Astrocyte (in vitro differentiated cells and primary cell): Measurements from ENCODE around the gene EML6. TPM values are rescaled to one million over a fixed set of nuclear protein-coding genes. Genes with fewer than 3 reads are reported as not detected.

Experiments
- DNase-seq: peaks from one replicate; pipeline ENCODE4 v3.0.0-alpha.2; 2010; ENCODE audit warnings: low read depth
- FAIRE-seq: peaks from 2 replicates; lab custom pipeline; 2011; peaks lifted over from hg19 to GRCh38; lab: Jason Lieb, UNC
- H2AFZ ChIP-seq: 2 replicates; pipeline ENCODE4 v1.6.0; 2012; ENCODE audit warnings: low read depth, low read length, inconsistent platforms
- H3K27ac ChIP-seq: 2 replicates; pipeline ENCODE4 v1.5.1; 2011; ENCODE audit warnings: low read depth, low read length, inconsistent platforms
- H3K27me3 ChIP-seq: 2 replicates; pipeline ENCODE4 v1.6.0; 2011; ENCODE audit warnings: low read length, inconsistent platforms; ENCODE audit not compliant: insufficient read depth
- H3K36me3 ChIP-seq: 2 replicates; pipeline ENCODE4 v1.5.1; 2011; ENCODE audit warnings: low read length, inconsistent platforms; ENCODE audit not compliant: insufficient read depth
- H3K4me1 ChIP-seq: 2 replicates; pipeline ENCODE4 v1.5.1; 2011; ENCODE audit warnings: low read length, inconsistent platforms; ENCODE audit not compliant: insufficient read depth
- H3K4me2 ChIP-seq: 2 replicates; pipeline ENCODE4 v1.6.0; 2012; ENCODE audit warnings: low read length, inconsistent platforms
- H3K4me3 ChIP-seq: 2 replicates; pipeline ENCODE4 v1.5.1; 2011; ENCODE audit warnings: low read depth, mild to moderate bottlenecking, low read length, inconsistent platforms; ENCODE audit not compliant: insufficient read depth
- H3K79me2 ChIP-seq: 2 replicates; pipeline ENCODE4 v1.6.0; 2012; ENCODE audit warnings: mild to moderate bottlenecking, low read length, inconsistent platforms; ENCODE audit not compliant: insufficient read depth
- H3K9ac ChIP-seq: 2 replicates; pipeline ENCODE4 v1.6.0; 2012; ENCODE audit warnings: mild to moderate bottlenecking, low read length, inconsistent platforms
- H3K9me3 ChIP-seq: 2 replicates; pipeline ENCODE4 v1.5.1; 2012; ENCODE audit warnings: low read depth, mild to moderate bottlenecking, low read length, inconsistent platforms; ENCODE audit not compliant: insufficient read depth
- H4K20me1 ChIP-seq: 2 replicates; pipeline ENCODE4 v1.6.0; 2012; ENCODE audit warnings: low read length, inconsistent platforms; ENCODE audit not compliant: insufficient read depth
- H3K27ac Mint-ChIP-seq: one replicate; pipeline ENCODE4 v1.8.0; 2021; ENCODE audit warnings: mild to moderate bottlenecking, mixed read lengths; ENCODE audit not compliant: unreplicated experiment
- H3K27me3 Mint-ChIP-seq: one replicate; pipeline ENCODE4 v1.8.0; 2021; ENCODE audit warnings: low read depth, mixed read lengths; ENCODE audit not compliant: unreplicated experiment
- H3K36me3 Mint-ChIP-seq: one replicate; pipeline ENCODE4 v1.8.0; 2021; ENCODE audit warnings: low read depth, mixed read lengths; ENCODE audit not compliant: unreplicated experiment
- H3K4me1 Mint-ChIP-seq: one replicate; pipeline ENCODE4 v1.8.0; 2021; ENCODE audit warnings: low read depth, mixed read lengths; ENCODE audit not compliant: unreplicated experiment
- H3K4me3 Mint-ChIP-seq: one replicate; pipeline ENCODE4 v1.8.0; 2021; ENCODE audit warnings: mild to moderate bottlenecking, moderate library complexity, mixed read lengths; ENCODE audit not compliant: unreplicated experiment
- H3K9me3 Mint-ChIP-seq: one replicate; pipeline ENCODE4 v1.8.0; 2021; ENCODE audit warnings: mild to moderate bottlenecking, mixed read lengths; ENCODE audit not compliant: unreplicated experiment
- EZH2 ChIP-seq: IDR thresholded peaks from 2 replicates; pipeline ENCODE4 v1.6.1; 2012; ENCODE audit warnings: mild to moderate bottlenecking, low read length, inconsistent platforms; ENCODE audit not compliant: insufficient read depth
- total RNA-seq: library from RNA; stranded (reverse); gene quantifications from 2 replicates; pipeline ENCODE4 v1.2.1, GENCODE V29; 2021
- TF ChIP-seq, protein P1 (sequence below): IDR thresholded peaks from 2 replicates; pipeline ENCODE4 v1.5.1; 2011; ENCODE audit warnings: low read depth, mild to moderate bottlenecking, inconsistent platforms, low read length, moderate library complexity; ENCODE audit not compliant: insufficient read depth

The EML6 gene
- total RNA-seq, 1 donor from 2014 or later = 0.23 TPM

DNA sequence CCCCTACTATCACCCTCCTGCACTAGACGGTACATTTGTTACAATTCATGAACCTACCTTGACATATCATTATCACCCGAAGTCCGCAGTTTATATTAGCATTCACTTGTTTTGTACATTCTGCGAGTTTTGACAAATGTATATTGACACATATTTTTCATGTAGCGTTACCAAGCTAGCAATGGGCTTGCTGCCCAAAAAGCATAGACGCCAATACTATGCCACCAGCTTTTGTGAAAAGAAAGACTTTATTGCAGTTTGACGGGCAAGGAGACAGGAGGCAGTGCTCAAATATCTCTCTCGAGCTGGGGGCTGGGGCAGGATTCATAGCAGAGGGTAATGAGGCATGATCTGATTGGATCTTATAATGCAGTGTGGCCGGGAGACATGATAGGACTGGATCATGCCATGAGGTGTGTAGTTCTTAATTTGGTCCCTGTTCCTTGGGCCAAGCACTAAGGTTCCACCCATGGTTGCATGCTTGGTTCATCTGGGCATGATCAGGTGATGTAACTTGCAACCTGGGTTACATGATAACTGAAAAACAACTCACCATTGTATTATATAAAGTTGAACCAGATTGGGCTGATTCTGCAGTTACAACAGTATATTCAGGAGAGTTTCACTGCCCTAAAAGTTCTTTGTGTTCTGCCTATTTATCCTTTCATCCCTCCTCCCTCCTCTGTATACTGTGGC lies 164.5 kb downstream of the EML6 start:
- no peak overlapping the region for H3K27ac Mint-ChIP-seq
- FAIRE-seq (no peak), DNase-seq (no peak)
- Histone ChIP-seq H3K27me3 (no peaks in the 10 kb centered on the region), H3K4me2 (no peak overlapping the region), H3K27ac (no peak overlapping the region), H3K4me1 (no peaks in the 10 kb centered on the region), H3K79me2 (no peaks in the 10 kb centered on the region), H2AFZ (no peak overlapping the region), H3K9ac (no peak overlapping the region), H3K36me3 (no peaks in the 10 kb centered on the region), H3K4me3 (no peak overlapping the region), H3K9me3 (no peaks in the 10 kb centered on the region), H4K20me1 (no peaks in the 10 kb centered on the region)
- H3K4me3 Mint-ChIP-seq = no peak overlapping the region
- no peaks in the 10 kb centered on the region for H3K4me1 Mint-ChIP-seq
- no peaks in the 10 kb centered on the region for H3K27me3 Mint-ChIP-seq
- TF ChIP-seq, protein P1, sequence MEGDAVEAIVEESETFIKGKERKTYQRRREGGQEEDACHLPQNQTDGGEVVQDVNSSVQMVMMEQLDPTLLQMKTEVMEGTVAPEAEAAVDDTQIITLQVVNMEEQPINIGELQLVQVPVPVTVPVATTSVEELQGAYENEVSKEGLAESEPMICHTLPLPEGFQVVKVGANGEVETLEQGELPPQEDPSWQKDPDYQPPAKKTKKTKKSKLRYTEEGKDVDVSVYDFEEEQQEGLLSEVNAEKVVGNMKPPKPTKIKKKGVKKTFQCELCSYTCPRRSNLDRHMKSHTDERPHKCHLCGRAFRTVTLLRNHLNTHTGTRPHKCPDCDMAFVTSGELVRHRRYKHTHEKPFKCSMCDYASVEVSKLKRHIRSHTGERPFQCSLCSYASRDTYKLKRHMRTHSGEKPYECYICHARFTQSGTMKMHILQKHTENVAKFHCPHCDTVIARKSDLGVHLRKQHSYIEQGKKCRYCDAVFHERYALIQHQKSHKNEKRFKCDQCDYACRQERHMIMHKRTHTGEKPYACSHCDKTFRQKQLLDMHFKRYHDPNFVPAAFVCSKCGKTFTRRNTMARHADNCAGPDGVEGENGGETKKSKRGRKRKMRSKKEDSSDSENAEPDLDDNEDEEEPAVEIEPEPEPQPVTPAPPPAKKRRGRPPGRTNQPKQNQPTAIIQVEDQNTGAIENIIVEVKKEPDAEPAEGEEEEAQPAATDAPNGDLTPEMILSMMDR = no peak
- no peak for TF ChIP-seq EZH2
- H3K9me3 Mint-ChIP-seq = no peaks in the 10 kb centered on the region
- no peaks in the 10 kb centered on the region for H3K36me3 Mint-ChIP-seq

GRCh38 chr2:54889053-54889452 lies 165.6 kb downstream of the EML6 start:
- no peaks in the 10 kb centered on the region for H3K9me3 Mint-ChIP-seq
- H3K27ac ChIP-seq = no peak overlapping the region
- no peak overlapping the region for H3K4me3 ChIP-seq
- no peaks in the 10 kb centered on the region for H3K4me1 Mint-ChIP-seq
- no peaks in the 10 kb centered on the region for H4K20me1 ChIP-seq
- H3K9ac ChIP-seq = no peak overlapping the region
- no peaks in the 10 kb centered on the region for H3K9me3 ChIP-seq
- FAIRE-seq (no peak), DNase-seq (no peak)
- no peaks in the 10 kb centered on the region for H3K36me3 Mint-ChIP-seq
- no peaks in the 10 kb centered on the region for H3K36me3 ChIP-seq
- H3K27me3 ChIP-seq = no peaks in the 10 kb centered on the region
- no peak for TF ChIP-seq EZH2
- TF ChIP-seq, protein P1 = no peak
- H3K4me3 Mint-ChIP-seq = no peak overlapping the region
- H3K4me2 ChIP-seq = no peak overlapping the region
- H2AFZ ChIP-seq = no peak overlapping the region
- no peaks in the 10 kb centered on the region for H3K79me2 ChIP-seq
- H3K27me3 Mint-ChIP-seq = no peaks in the 10 kb centered on the region
- H3K4me1 ChIP-seq = no peaks in the 10 kb centered on the region
- no peak overlapping the region for H3K27ac Mint-ChIP-seq

DNA sequence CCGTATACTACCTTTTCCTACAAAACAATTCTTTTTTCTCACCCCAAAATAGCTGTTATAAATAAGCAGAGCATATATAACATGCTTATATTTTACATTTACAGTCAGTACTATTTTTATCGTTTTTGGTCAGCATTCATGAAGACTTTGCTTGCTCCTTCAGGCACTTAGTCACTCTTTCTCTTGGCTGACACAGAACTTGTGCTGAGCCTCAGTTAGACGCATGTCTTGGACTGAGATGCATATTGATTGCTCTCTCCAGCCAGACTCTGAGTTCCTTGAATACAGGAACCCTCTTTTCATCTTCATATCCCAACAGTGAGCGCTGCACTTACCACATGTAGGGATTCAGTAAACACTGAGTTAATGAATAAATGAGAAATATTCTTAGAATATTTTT lies 168.4 kb downstream of the EML6 start:
- Mint-ChIP-seq H3K4me1 (no peaks in the 10 kb centered on the region), H3K9me3 (peaks cover 6% of the 10 kb centered on the region), H3K36me3 (no peaks in the 10 kb centered on the region), H3K27me3 (no peaks in the 10 kb centered on the region), H3K27ac (no peak overlapping the region), H3K4me3 (no peak overlapping the region)
- no peak for FAIRE-seq
- H4K20me1 ChIP-seq = no peaks in the 10 kb centered on the region
- peaks cover 5% of the 10 kb centered on the region for H3K9me3 ChIP-seq
- no peaks in the 10 kb centered on the region for H3K36me3 ChIP-seq
- TF ChIP-seq EZH2 = no peak
- TF ChIP-seq, protein P1 = no peak
- H3K79me2 ChIP-seq = no peaks in the 10 kb centered on the region
- H3K4me1 ChIP-seq = no peaks in the 10 kb centered on the region
- no peak overlapping the region for H2AFZ ChIP-seq
- H3K9ac ChIP-seq = no peak overlapping the region
- H3K27ac ChIP-seq = no peak overlapping the region
- DNase-seq = peak; percentile 37
- no peak overlapping the region for H3K4me2 ChIP-seq
- no peak overlapping the region for H3K4me3 ChIP-seq
- no peaks in the 10 kb centered on the region for H3K27me3 ChIP-seq
